ENCODE data around the gene RBAK. TPM values are rescaled to one million over a fixed set of nuclear protein-coding genes. Genes with fewer than 3 reads are reported as not detected.

The RBAK gene
- total RNA-seq, 1 experiment from 2014 or later: 16.2 TPM

DNA sequence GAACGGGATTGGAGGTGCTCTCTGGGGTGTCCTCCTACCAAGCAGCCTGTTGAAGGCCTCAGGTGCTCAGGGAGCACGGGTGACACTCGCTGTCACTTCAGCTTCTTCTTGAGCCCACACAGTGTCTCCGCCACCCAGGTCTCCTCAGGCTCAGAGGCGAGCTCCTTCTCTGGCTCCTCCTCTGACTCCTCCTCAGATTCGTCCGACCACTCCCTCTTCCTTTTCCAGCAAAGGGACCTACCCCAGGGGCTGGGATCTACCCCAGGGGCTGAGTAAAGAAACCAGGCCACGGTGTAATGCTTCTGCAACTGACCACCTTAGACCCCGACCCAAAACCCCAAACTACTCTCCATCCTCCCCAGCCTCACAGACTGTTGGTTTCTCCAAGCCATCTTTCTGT, 9.2 kb upstream of the RBAK start:
- H3K9me2 ChIP-seq (ENCODE audit: insufficient read depth): no peaks in the 10 kb centered on the region
- H3K9me3 ChIP-seq (ENCODE audit: control insufficient read depth in 1 of 2, insufficient read depth in 1 of 2, low read depth in 1 of 2, low read length in 2 of 2): no peaks in the 10 kb centered on the region
- H4K20me1 ChIP-seq (ENCODE audit: insufficient read depth): no peaks in the 10 kb centered on the region
- H3K4me1 ChIP-seq (ENCODE audit: control insufficient read depth in 1 of 2, insufficient read depth in 2 of 2, low read length in 2 of 2): no peaks in the 10 kb centered on the region
- intact Hi-C loops (cut with micrococcal nuclease): no loop called here
- TF ChIP-seq TCF7L2 (IDR thresholded peaks at IDR 0.05; ENCODE audit: borderline replicate concordance, extremely low read depth, insufficient read depth, insufficient read length) (no peak), RAD21 (IDR thresholded peaks at IDR 0.05; ENCODE audit: low read depth) (no peak), CEBPB (IDR thresholded peaks at IDR 0.05; ENCODE audit: low read depth) (no peak), CBX3 (IDR thresholded peaks at IDR 0.05; ENCODE audit: low read depth) (no peak), JUND (IDR thresholded peaks at IDR 0.05) (no peak), REST (IDR thresholded peaks at IDR 0.05; ENCODE audit: low read depth) (no peak), EZH2 (IDR thresholded peaks at IDR 0.05) (no peak), YY1 (IDR thresholded peaks at IDR 0.05; ENCODE audit: extremely low read depth, insufficient replicate concordance, low read depth, low read length) (no peak), MAX (IDR thresholded peaks at IDR 0.05) (no peak), ATF3 (IDR thresholded peaks at IDR 0.05) (no peak), ZFX (IDR thresholded peaks at IDR 0.05) (no peak), EZH2phosphoT487 (IDR thresholded peaks at IDR 0.05; ENCODE audit: borderline replicate concordance) (no peak), CTCF (IDR thresholded peaks at IDR 0.05 in 2 of 3, conservative IDR thresholded peaks at IDR 0.05 in 1 of 3; ENCODE audit: borderline replicate concordance in 1 of 3, insufficient read depth in 1 of 3, low read depth in 2 of 3, low read length in 2 of 3) (no peak), POLR2A (IDR thresholded peaks at IDR 0.05; ENCODE audit: borderline replicate concordance, extremely low read depth, insufficient read depth, insufficient read length) (no peak), ZNF274 (IDR thresholded peaks at IDR 0.05; ENCODE audit: low read depth, low read length) (no peak), ELF1 (IDR thresholded peaks at IDR 0.05; ENCODE audit: borderline replicate concordance, low read depth) (no peak), EGR1 (IDR thresholded peaks at IDR 0.05; ENCODE audit: low read depth) (no peak), POLR2AphosphoS5 (IDR thresholded peaks at IDR 0.05; ENCODE audit: low read depth, low read length) (no peak)
- ATAC-seq (no peak), DNase-seq (ENCODE audit: low read depth, low spot score) (no peak)
- ChIA-PET POLR2A (no interaction called here), RAD21 (ENCODE audit: low non-redundant PET in 1 of 2, low total read pairs in 2 of 2, uncharacterized antibody in 2 of 2, unreplicated experiment in 2 of 2) (no interaction called here), CTCF (interaction anchor here (0.7 kb wide), 1 partner anchor 153 kb away, joined by 3 read pairs; the partner anchor contains the start of gene RADIL)
- H2AFZ ChIP-seq (ENCODE audit: low read depth, low read length, poor library complexity, severe bottlenecking): no peak overlapping the region
- no peaks in the 10 kb centered on the region for H3K36me3 ChIP-seq (ENCODE audit: control insufficient read depth in 1 of 2, insufficient read depth in 2 of 2, low read length in 2 of 2)
- no peaks in the 10 kb centered on the region for H3K27me3 ChIP-seq (ENCODE audit: insufficient read depth, low read length)
- no TSS peak for BruUV-seq (replicated peaks)
- H3K4me3 ChIP-seq (replicated peaks in 1 of 2; ENCODE audit: low read depth in 1 of 2, low read length in 2 of 2): no peak overlapping the region
- H3K4me2 ChIP-seq (ENCODE audit: low read length): no peak overlapping the region
- H3K79me2 ChIP-seq (ENCODE audit: insufficient read depth, low read length): no peaks in the 10 kb centered on the region
- no peak overlapping the region for H3K9ac ChIP-seq (ENCODE audit: low read length)
- no peak overlapping the region for H3K27ac ChIP-seq (ENCODE audit: low read depth, low read length)
